ENCODE data around the gene MSRB1. TPM values are rescaled to one million over a fixed set of nuclear protein-coding genes. Genes with fewer than 3 reads are reported as not detected.

Gene MSRB1
- total RNA-seq, 4 donors from 2014 or later, result 5.0 to 43.7 (median 12.4) TPM

DNA sequence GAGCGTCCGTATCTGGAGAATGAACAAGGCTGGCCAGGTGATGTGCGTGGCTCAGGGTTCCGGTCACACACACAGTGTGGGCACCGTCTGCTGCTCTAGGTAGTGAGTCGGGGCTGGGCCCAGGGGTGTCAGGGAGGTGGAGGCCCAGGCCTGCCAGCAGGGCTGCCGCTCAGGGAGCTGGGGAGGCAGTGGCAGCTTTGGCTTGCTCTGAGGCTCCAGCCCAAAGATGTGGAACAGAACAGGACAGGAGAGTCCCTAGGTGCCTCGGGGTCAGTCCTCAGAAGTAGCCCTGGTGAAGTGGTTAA lies 33.2 kb upstream of the MSRB1 start:
- H3K4me1 ChIP-seq, result peaks cover 8 to 21% of the 10 kb centered on the region in 2 donors
- TF ChIP-seq POLR2A (IDR thresholded peaks at IDR 0.05), result no peak
- TF ChIP-seq, protein P1, sequence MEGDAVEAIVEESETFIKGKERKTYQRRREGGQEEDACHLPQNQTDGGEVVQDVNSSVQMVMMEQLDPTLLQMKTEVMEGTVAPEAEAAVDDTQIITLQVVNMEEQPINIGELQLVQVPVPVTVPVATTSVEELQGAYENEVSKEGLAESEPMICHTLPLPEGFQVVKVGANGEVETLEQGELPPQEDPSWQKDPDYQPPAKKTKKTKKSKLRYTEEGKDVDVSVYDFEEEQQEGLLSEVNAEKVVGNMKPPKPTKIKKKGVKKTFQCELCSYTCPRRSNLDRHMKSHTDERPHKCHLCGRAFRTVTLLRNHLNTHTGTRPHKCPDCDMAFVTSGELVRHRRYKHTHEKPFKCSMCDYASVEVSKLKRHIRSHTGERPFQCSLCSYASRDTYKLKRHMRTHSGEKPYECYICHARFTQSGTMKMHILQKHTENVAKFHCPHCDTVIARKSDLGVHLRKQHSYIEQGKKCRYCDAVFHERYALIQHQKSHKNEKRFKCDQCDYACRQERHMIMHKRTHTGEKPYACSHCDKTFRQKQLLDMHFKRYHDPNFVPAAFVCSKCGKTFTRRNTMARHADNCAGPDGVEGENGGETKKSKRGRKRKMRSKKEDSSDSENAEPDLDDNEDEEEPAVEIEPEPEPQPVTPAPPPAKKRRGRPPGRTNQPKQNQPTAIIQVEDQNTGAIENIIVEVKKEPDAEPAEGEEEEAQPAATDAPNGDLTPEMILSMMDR (IDR thresholded peaks at IDR 0.05), result no peak
- no peaks in the 10 kb centered on the region for H3K9me3 ChIP-seq
- peaks cover 43 to 50% of the 10 kb centered on the region in 2 donors for H3K36me3 ChIP-seq
- peaks cover 13% of the 10 kb centered on the region for H3K27me3 ChIP-seq
- no peak overlapping the region for H3K27ac ChIP-seq
- intact Hi-C loops (cut with DNase I), result no loop called here
- H3K4me3 ChIP-seq (replicated peaks in 1 of 3), result no peak overlapping the region
- 90 to 92% methylated on average over 2 to 5 of the region's 8 CpGs for WGBS, 2 donors
- DNase-seq, result no peak

DNA sequence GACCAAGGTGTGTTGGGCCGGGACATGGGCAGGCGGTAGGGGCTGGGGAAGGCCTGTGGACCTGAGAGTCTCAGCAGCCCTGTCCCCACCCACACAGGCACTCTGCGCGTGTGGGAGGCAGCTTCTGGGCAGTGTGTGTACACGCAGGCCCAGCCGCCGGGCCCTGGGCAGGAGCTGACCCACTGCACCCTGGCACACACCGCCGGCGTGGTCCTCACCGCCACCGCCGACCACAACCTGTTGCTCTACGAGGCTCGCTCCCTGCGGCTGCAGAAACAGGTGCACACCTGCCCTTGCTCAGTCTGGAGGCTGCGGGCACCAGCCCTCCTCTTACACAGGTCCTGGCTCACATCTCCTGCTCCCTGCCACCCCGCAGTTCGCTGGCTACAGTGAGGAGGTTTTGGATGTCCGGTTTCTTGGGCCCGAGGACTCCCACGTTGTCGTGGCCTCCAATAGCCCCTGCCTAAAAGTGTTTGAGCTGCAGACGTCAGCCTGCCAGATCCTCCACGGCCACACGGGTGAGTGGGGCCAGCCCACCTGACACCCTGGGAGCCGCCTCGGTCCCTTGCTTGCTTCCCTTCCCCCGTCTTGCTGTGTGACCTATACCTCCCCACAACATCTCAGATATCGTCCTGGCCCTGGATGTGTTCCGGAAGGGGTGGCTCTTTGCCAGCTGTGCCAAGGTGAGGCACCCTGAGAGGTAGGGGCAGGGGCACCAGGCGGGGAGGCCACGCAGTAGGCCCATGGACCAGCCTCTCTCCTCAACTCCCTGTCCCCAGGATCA lies 32.6 kb upstream of the MSRB1 start:
- H3K9me3 ChIP-seq, result no peaks in the 10 kb centered on the region
- H3K27me3 ChIP-seq, result peaks cover 13% of the 10 kb centered on the region
- TF ChIP-seq, protein P1 (IDR thresholded peaks at IDR 0.05), result no peak
- TF ChIP-seq POLR2A (IDR thresholded peaks at IDR 0.05), result no peak
- H3K27ac ChIP-seq, result no peak overlapping the region
- intact Hi-C loops (cut with DNase I), result no loop called here
- H3K4me3 ChIP-seq (replicated peaks in 1 of 3), result no peak overlapping the region
- DNase-seq, result no peak
- peaks cover 12 to 26% of the 10 kb centered on the region in 2 donors for H3K4me1 ChIP-seq
- WGBS, 2 donors, result 92 to 94% methylated on average over 26 to 28 of the region's 33 CpGs
- peaks cover 43 to 50% of the 10 kb centered on the region in 2 donors for H3K36me3 ChIP-seq

- 95 to 96% methylated on average over 37 to 41 of the region's 42 CpGs for WGBS, 2 donors
- no peaks in the 10 kb centered on the region for H3K9me3 ChIP-seq
- H3K27ac ChIP-seq, result no peak overlapping the region
- no peak for DNase-seq
- peaks cover 43 to 50% of the 10 kb centered on the region in 2 donors for H3K36me3 ChIP-seq
- TF ChIP-seq POLR2A (IDR thresholded peaks at IDR 0.05), result no peak
- peaks cover 13% of the 10 kb centered on the region for H3K27me3 ChIP-seq
- H3K4me1 ChIP-seq, result peaks cover 12 to 23% of the 10 kb centered on the region in 2 donors
- intact Hi-C loops (cut with DNase I), result no loop called here
- H3K4me3 ChIP-seq (replicated peaks in 1 of 3), result no peak overlapping the region
Observed at GRCh38 chr16:1974157-1975070, 31.4 kb upstream of the MSRB1 start.

- TF ChIP-seq POLR2A (IDR thresholded peaks at IDR 0.05), result no peak
- TF ChIP-seq, protein P1 (IDR thresholded peaks at IDR 0.05), result no peak
- intact Hi-C loops (cut with DNase I), result no loop called here
- Histone ChIP-seq H3K27me3 (peaks cover 5% of the 10 kb centered on the region), H3K36me3 (peaks cover 43 to 47% of the 10 kb centered on the region in 2 donors), H3K9me3 (no peaks in the 10 kb centered on the region), H3K27ac (no peak overlapping the region), H3K4me1 (peaks cover 12 to 20% of the 10 kb centered on the region in 2 donors), H3K4me3 (replicated peaks in 1 of 3) (no peak overlapping the region)
- WGBS, 2 donors, result 85 to 93% methylated on average over 6 to 13 of the region's 16 CpGs
- no peak for DNase-seq
Observed at GRCh38 chr16:1973461-1974156, 30.6 kb upstream of the MSRB1 start.

DNA sequence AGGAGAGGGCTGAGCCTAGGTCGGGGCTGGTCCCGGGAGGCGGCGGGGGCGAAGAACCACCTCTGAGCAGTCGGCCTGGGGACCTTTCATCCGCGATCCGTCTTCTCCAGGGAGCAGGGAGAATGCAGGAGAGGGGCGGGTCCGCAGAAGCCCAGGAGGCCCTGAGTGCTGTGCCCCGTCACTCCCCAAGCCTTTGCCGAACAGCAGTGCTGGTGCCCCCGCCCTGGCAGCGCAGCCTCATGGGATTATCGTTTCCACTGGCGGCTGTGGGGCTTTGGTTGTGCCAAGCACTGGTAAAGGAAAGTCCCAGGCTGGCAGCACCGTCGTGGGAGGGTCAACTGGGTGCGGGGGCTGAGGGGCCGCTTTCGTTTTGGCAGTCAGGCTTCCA lies 29.5 kb upstream of the MSRB1 start:
- no peaks in the 10 kb centered on the region for H3K9me3 ChIP-seq
- H3K27ac ChIP-seq, result peak overlapping the region in 1 of 3 donors; percentile 59
- H3K27me3 ChIP-seq, result no peaks in the 10 kb centered on the region
- intact Hi-C loops (cut with DNase I), result no loop called here
- peaks cover 32 to 36% of the 10 kb centered on the region in 2 donors for H3K36me3 ChIP-seq
- peak overlapping the region; percentile 75 to 98 (median 95) for H3K4me3 ChIP-seq (replicated peaks in 1 of 3)
- TF ChIP-seq, protein P1 (IDR thresholded peaks at IDR 0.05), result no peak
- no peak for TF ChIP-seq POLR2A (IDR thresholded peaks at IDR 0.05)
- peaks cover 12 to 20% of the 10 kb centered on the region in 2 donors for H3K4me1 ChIP-seq
- 0 to 7% methylated on average over 21 to 22 of the region's 22 CpGs for WGBS, 2 donors
- no peak for DNase-seq
